ENCODE measurements around the gene ZYG11A. TPM values are rescaled to one million over a fixed set of nuclear protein-coding genes. Genes with fewer than 3 reads are reported as not detected.

The ZYG11A gene
- total RNA-seq, 1 experiment from 2014 or later: 7.3 TPM

DNA sequence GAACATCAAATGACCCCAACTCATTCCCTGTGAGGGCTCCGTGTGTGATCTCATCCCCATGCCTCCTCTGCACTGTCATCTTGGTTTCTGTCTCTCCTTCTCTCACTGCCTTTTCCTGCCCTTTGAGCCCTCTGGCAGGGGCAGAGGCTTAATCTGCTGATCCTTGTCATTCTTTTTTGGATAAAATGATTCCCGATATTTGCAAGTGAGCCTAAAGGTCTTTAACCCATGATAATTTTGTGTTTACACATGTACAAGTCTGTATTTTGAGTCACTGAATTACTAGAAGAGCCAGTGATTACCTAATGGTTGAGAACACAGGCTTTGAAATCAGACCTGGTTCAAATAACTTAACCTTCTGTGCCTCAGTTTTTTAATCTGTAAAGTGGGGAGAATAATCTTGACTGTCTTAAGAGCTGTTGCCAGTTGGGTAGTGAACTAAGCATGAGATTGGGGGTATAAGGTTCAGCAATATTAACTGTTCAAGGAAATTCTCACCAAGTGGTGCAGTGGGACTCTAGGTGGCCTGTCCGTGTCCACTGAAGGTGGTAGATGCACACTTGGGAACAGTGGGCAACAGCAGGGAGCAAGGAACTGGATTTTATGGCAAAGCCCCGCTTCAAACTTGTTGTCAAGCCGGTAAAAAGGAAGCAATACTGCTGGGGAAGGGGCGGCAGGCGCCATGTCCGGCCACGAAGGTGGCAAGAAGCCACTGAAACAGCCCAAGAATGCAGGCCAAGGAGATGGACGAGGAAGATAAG lies 77.3 kb downstream of the ZYG11A start (continued):
- TF ChIP-seq, protein P1, sequence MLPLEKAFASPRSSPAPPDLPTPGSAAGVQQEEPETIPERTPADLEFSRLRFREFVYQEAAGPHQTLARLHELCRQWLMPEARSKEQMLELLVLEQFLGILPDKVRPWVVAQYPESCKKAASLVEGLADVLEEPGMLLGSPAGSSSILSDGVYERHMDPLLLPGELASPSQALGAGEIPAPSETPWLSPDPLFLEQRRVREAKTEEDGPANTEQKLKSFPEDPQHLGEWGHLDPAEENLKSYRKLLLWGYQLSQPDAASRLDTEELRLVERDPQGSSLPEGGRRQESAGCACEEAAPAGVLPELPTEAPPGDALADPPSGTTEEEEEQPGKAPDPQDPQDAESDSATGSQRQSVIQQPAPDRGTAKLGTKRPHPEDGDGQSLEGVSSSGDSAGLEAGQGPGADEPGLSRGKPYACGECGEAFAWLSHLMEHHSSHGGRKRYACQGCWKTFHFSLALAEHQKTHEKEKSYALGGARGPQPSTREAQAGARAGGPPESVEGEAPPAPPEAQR (CRISPR knock-in tag; IDR thresholded peaks at IDR 0.05): no peak
- TF ChIP-seq ZNF263 (CRISPR knock-in tag; IDR thresholded peaks at IDR 0.05; ENCODE audit: low read depth): no peak
- no peak for TF ChIP-seq IRF2 (CRISPR knock-in tag; IDR thresholded peaks at IDR 0.05; ENCODE audit: borderline replicate concordance, low read depth)
- TF ChIP-seq PRDM15 (CRISPR knock-in tag; IDR thresholded peaks at IDR 0.05): no peak

DNA sequence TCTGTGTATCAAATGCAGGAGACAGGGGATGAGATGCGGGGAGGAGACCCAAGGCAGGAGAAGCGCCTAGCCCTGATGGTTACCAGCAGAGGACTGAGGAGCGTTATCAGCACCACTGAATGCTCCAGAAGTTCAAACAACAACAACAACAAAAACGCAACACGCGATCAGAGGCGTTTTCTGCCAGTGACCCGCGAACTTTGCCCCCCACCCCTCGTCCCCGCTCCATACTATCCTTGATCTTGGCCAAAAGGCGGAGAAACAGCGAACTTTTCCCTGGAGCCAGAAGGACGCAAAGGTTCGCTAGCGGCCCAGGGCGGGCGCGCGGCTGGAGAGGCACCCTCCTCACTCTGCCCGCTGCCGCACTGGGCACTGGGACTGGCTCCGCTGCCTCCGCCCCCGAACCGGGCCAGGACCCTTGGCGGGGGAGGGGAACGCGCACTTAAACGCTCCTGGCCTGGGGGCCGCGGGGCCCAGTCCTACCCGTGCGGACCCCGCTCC lies 78.3 kb downstream of the ZYG11A start:
- ChIA-PET CTCF (interaction anchor here (0.7 to 1.5 kb wide), 12 partner anchors 15 to 304 kb away, joined by 3 to 11 read pairs (median 4); partner anchors contain the start of gene ZYG11A), POLR2A (interaction anchor here (0.6 kb wide), 1 partner anchor 74 kb away, joined by 4 read pairs; no protein-coding TSS in a partner anchor)
- ATAC-seq (peak; percentile 62), DNase-seq (ENCODE audit: low spot score) (no peak)
- Mint-ChIP-seq H3K27me3 (ENCODE audit: low read depth) (peaks cover 50% of the 10 kb centered on the region), H3K36me3 (peaks cover 5% of the 10 kb centered on the region; the same call in 1 of the 2 replicates), H3K4me3 (peak overlapping the region; percentile 72), H3K27ac (no peak overlapping the region), H3K4me1 (peaks cover 5% of the 10 kb centered on the region; the same call in 1 of the 2 replicates), H3K9me3 (peaks cover 10% of the 10 kb centered on the region)
- TF ChIP-seq RORB (CRISPR knock-in tag; IDR thresholded peaks at IDR 0.05) (no peak), PRDM15 (CRISPR knock-in tag; IDR thresholded peaks at IDR 0.05) (no peak), JAZF1 (CRISPR knock-in tag; IDR thresholded peaks at IDR 0.05) (no peak), SOX15 (CRISPR knock-in tag; IDR thresholded peaks at IDR 0.05) (no peak), ZNF219 (CRISPR knock-in tag; IDR thresholded peaks at IDR 0.05; ENCODE audit: borderline replicate concordance) (0 out of 2 replicates have a peak, but pooled peaks have one; percentile 46), SMAD3 (CRISPR knock-in tag; IDR thresholded peaks at IDR 0.05; ENCODE audit: borderline replicate concordance) (no peak), TEAD4 (CRISPR knock-in tag; IDR thresholded peaks at IDR 0.05) (no peak), JUN (CRISPR knock-in tag; IDR thresholded peaks at IDR 0.05) (no peak)
- TF ChIP-seq, protein P2, sequence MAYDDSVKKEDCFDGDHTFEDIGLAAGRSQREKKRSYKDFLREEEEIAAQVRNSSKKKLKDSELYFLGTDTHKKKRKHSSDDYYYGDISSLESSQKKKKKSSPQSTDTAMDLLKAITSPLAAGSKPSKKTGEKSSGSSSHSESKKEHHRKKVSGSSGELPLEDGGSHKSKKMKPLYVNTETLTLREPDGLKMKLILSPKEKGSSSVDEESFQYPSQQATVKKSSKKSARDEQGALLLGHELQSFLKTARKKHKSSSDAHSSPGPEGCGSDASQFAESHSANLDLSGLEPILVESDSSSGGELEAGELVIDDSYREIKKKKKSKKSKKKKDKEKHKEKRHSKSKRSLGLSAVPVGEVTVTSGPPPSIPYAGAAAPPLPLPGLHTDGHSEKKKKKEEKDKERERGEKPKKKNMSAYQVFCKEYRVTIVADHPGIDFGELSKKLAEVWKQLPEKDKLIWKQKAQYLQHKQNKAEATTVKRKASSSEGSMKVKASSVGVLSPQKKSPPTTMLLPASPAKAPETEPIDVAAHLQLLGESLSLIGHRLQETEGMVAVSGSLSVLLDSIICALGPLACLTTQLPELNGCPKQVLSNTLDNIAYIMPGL (CRISPR knock-in tag; IDR thresholded peaks at IDR 0.05): no peak
- TF ChIP-seq, protein P3, sequence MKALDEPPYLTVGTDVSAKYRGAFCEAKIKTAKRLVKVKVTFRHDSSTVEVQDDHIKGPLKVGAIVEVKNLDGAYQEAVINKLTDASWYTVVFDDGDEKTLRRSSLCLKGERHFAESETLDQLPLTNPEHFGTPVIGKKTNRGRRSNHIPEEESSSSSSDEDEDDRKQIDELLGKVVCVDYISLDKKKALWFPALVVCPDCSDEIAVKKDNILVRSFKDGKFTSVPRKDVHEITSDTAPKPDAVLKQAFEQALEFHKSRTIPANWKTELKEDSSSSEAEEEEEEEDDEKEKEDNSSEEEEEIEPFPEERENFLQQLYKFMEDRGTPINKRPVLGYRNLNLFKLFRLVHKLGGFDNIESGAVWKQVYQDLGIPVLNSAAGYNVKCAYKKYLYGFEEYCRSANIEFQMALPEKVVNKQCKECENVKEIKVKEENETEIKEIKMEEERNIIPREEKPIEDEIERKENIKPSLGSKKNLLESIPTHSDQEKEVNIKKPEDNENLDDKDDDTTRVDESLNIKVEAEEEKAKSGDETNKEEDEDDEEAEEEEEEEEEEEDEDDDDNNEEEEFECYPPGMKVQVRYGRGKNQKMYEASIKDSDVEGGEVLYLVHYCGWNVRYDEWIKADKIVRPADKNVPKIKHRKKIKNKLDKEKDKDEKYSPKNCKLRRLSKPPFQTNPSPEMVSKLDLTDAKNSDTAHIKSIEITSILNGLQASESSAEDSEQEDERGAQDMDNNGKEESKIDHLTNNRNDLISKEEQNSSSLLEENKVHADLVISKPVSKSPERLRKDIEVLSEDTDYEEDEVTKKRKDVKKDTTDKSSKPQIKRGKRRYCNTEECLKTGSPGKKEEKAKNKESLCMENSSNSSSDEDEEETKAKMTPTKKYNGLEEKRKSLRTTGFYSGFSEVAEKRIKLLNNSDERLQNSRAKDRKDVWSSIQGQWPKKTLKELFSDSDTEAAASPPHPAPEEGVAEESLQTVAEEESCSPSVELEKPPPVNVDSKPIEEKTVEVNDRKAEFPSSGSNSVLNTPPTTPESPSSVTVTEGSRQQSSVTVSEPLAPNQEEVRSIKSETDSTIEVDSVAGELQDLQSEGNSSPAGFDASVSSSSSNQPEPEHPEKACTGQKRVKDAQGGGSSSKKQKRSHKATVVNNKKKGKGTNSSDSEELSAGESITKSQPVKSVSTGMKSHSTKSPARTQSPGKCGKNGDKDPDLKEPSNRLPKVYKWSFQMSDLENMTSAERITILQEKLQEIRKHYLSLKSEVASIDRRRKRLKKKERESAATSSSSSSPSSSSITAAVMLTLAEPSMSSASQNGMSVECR (CRISPR knock-in tag; IDR thresholded peaks at IDR 0.05; ENCODE audit: borderline replicate concordance): 0 out of 2 replicates have a peak, but pooled peaks have one; percentile 23

Measured in WTC11 (cell line).